Suppressor macrophage (primary cell): Measurements from ENCODE around the gene PPAN.

Experiments
- DNase-seq, 4 experiments: peaks; one replicate each; pipeline ENCODE4 v3.0.0-alpha.2; 2020 to 2022
- total RNA-seq, 17 experiments: gene quantifications; one replicate each; lab custom pipeline; 2026; ENCODE audit warnings: mixed read lengths in 6 of 17, inconsistent platforms in 3 of 17; lab: John Stamatoyannopoulos, UW

PPAN gene, protein sequence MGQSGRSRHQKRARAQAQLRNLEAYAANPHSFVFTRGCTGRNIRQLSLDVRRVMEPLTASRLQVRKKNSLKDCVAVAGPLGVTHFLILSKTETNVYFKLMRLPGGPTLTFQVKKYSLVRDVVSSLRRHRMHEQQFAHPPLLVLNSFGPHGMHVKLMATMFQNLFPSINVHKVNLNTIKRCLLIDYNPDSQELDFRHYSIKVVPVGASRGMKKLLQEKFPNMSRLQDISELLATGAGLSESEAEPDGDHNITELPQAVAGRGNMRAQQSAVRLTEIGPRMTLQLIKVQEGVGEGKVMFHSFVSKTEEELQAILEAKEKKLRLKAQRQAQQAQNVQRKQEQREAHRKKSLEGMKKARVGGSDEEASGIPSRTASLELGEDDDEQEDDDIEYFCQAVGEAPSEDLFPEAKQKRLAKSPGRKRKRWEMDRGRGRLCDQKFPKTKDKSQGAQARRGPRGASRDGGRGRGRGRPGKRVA
- total RNA-seq = 0.71 to 12.0 (median 2.5) reads per million in 17 experiments

DNA sequence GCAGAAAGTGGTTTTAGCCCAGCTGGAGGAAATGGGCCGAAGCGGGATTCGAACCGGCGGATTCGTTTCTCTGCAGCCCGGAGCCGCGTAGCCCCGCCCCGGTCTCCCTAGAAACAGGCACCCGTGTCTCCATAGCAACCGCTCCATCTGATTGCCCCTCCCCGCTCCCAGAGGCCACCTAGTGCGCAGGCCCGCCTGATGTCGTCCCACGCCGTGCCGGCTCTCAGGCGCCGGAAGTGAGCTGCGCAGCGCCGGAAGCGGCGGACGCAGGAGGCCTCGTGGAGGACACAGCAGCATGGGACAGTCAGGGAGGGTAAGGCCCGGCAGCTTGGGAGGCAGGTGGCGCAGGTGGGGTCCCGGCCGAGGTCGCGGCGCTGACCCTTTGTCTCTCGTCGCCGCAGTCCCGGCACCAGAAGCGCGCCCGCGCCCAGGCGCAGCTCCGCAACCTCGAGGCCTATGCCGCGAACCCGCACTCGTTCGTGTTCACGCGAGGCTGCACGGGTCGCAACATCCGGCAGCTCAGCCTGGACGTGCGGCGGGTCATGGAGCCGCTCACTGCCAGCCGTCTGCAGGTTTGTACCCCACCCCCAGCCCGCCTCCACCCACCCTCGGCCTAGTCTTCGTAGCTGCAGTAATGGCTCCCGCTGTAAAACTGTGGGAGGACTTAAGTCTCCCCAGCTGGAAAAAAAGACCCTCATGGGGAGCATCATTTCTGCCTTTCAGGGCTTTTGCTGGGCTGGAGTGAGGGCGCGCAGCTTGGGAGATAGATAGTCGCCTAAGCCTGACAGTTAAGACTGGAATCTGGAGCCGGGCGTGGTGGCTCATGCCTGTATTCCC is at the start of gene PPAN:
Gene PPAN, plus strand, starts transcription at position 263 of the 837 bp plus-strand sequence. Its CDS starts 33 bp downstream, at position 296.
- DNase-seq = peak; percentile 99 to 100 (median 100)

DNA sequence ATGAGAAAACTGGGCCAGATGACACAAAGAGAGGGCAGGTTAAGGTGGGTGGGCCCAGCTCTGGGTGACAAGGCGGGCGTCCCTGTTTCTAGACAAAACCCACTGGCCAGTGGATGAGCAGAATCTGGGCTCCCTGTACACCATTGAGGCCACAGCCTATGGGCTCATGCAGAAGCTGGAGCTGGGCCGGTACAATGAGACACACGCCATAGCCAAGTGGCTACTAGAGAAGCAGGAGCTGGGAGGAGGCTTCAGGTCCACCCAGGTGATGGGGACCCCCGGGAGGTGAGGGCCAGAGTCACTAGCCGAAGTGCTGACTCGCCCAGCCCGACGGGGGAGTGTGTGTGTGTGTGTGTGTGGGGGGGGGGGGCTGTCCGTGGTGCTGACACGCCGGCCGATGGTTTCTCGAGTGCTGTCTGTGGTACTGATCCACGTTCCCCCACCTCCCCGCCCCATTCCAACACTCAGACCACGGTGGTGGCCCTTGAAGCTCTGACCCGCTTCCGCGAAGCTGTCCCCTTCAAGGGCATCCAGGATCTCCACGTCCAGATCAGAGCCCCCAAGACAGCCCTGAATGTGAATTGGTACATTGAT is 44.3 kb upstream of the PPAN start:
- DNase-seq = no peak

- no peak for DNase-seq
These were observed 38.0 kb upstream of the PPAN start for GRCh38 chr19:10068205-10068604.

DNA sequence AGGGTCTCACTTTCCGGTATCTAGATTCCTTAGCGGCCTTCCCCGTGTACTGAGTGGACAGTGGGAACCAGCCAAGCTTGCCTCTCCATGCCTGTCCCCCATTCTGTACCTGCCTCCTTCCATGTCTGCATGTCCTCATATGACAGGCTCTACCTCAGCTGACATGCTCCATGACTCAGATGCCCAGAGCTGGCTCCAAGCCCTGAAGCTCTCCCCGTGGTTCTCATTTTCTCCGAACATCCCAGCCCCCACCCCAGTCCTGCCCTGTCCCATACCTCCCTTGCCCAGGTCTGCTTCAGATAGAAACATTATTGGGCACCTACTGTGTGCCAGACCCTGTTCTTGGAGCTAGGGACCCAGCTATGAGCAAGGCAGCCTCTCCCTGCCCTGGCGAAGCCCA is 37.1 kb upstream of the PPAN start:
- DNase-seq = no peak

DNA sequence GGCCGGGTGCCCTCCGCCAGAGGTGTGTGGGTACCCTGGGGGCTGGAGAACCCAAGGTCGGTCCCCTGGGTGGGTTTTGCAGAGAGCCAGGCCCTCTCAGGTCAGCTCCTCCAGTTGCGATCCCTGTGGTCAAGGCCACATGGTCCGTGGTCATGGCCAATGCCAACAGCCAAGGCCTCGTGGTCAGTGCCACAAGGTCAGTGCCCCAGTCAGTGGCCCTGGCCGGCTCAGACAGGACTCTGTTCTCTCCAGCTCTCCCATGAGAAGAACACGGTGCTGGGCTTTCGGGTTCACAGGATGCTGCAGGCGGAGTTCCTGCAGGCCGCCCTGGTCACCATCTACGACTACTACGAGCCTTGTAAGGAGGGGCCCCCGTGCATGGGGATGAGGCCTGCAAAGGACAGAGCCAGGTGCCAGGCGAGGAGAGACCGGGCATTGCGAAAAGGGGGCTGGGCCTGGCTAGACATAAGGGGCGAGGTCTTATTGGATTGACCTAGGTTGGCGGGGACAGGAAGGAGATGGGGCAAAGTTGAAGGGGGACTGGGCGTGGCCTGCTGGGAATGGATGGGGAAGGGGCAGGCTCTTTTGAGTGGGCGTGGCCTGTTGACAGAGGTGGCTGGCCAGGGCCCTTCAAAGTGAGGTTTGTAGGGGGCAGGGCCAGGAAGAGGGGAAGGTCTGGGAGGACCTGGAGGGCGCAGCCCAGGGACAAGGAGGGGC is 35.3 kb upstream of the PPAN start:
- DNase-seq = no peak

- DNase-seq = peak; percentile 33 to 52 (median 40)
These were observed 32.0 kb upstream of the PPAN start for GRCh38 chr19:10074153-10074552.

DNA sequence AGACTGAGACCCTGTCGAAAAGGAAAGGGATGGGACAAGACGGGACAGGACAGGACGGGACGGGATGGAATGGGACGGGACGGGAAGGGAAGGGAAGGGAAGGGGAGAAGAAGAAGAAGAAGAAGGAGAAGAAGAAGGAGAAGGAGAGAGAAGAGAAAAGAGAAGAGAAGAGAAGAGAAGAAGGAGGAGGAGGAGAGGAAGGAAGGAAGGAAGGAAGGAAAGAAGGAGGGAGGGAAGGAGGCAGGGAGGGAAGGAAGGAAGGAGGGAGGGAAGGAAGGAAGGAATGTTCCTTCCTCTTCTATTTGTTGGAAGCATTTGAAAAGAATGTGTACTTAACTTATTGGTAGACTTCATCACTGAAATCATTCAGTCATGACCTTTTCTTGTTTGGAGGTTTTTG is 29.6 kb upstream of the PPAN start:
- DNase-seq = no peak

DNA sequence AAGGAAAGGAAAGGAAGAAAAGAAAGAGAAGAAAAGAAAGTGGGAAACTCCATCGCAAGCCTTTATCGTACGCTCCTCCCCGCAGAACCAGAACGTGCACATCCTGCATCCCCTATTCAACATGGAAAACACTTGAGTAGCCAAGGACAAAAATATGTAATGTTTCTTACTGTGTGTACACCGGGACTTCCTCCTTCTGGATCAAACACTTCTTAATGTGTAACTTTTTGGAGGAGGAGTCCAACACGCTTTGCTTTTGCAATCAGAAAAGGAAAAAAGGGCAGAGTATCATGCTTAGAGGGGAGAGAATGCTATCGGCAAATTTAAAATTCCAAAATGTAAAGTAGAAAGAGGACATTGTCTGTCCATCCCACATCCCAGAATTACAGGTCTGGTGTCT is 27.8 kb upstream of the PPAN start:
- DNase-seq = peak in 2 of 4 experiments; percentile 37 to 46

GRCh38 chr19:10079031-10079453 is 27.1 kb upstream of the PPAN start:
- DNase-seq = no peak

- DNase-seq = no peak
These were observed 22.3 kb upstream of the PPAN start for GRCh38 chr19:10083911-10084310.

DNA sequence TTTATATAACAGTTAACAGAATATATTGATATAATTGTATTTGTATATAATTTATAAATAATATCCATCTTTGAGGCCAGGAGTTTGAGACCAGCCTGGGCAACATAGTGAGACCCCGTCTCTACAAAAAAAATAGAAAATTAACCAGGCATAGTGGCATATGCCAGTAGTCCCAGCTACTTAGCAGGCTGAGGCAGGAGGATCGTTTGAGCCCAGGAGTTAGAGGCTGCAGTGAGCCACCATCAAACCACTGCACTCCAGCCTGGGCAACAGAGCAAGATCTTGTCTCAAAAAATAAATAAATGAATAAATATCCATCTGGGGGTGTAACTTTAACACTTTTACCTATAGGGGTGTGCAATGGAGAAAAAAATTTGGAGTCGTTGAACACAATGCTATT is 21.4 kb upstream of the PPAN start:
- DNase-seq = no peak

- DNase-seq = peak; percentile 74 to 90 (median 80)
These were observed 20.2 kb upstream of the PPAN start, which contains the start of gene SHFL for GRCh38 chr19:10085641-10086590. Gene SHFL (plus strand): TSS chr19:10086317. CDS start chr19:10086428, 111 bp downstream.

GRCh38 chr19:10086591-10087192 is 19.5 kb upstream of the PPAN start:
- peak in 2 of 4 experiments; percentile 14 to 29 for DNase-seq

GRCh38 chr19:10087296-10088061 is 18.7 kb upstream of the PPAN start:
- DNase-seq = no peak

GRCh38 chr19:10088949-10089554 is 17.1 kb upstream of the PPAN start:
- no peak for DNase-seq

GRCh38 chr19:10089801-10090375 is 16.3 kb upstream of the PPAN start:
- DNase-seq = no peak

- no peak for DNase-seq
These were observed 14.8 kb upstream of the PPAN start for GRCh38 chr19:10091370-10091687.

DNA sequence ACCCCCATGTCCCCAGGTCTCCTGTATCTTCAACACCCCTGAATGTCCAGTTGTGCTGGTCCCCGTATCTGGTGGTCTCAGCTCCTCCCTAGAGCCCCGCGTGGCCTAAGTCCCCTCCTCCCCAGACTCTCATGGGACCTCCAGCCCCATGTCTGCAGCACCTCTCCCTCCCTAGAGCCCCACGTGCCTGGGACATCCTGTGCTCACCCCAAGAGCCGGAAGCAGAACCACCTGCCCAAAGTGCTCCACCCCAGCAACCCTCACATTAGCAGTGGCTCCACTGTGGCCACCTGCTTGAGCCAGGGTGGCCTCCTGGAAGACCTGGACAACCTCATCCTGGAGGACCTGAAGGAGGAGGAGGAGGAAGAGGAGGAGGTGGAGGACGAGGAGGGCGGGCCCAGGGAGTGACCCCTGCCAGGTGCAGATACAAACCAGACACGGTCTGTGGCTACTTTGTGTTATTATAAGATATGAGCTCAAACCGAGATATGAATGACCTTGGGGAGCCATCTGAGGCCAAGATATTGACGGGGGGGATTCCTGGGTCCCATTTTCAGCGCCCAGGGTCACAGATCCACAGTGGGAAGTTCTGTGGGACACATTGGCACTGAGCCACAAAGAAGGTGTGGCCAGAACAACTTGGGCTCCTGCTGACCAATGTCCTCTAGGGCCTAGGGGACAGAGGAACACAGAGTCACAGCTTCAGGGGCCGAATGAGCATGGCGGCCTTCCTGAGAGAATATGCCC is 14.1 kb upstream of the PPAN start:
- DNase-seq = no peak
